ENCODE results near the gene KRTAP1-1. TPM values are rescaled to one million over a fixed set of nuclear protein-coding genes. Genes with fewer than 3 reads are reported as not detected.
"Not testable (repeated sequence)": the region's sequence is repeated elsewhere in the genome, so short reads cannot be mapped to it uniquely, and the experiment has no call there.

KRTAP1-1 gene
- polyA plus RNA-seq, 1 donor from 2014 or later: not detected

DNA sequence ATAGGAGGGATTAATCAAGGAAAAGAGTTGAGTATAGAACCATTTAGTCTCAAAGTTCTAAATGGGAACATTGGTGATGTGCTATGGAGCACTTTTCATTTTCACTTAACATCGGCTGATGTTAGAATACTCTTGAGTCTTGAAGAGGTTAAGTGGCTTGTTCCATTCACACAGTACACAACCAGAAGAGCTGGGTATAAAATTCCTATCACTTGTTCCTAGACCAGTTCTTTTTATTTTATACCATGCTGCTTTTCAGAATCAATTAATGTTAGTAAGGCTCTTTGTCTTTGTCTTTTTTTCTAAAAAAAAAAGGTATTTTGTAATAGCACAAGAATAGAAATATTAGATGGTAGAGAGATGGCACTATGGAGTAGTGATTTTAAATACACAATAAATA is 1.7 kb upstream of the KRTAP1-1 start:
- Histone ChIP-seq H3K36me3 (ENCODE audit: insufficient read depth, low read length) (no peaks in the 10 kb centered on the region), H3K9me2 (ENCODE audit: insufficient read depth, low read length) (no peaks in the 10 kb centered on the region), H3F3A (ENCODE audit: insufficient read depth, low read length, poor library complexity, severe bottlenecking) (no peaks in the 10 kb centered on the region), H3K4me2 (ENCODE audit: low read length) (no peak overlapping the region), H2AFZ (ENCODE audit: low read depth, low read length) (no peak overlapping the region), H3K79me2 (replicated peaks; ENCODE audit: insufficient read depth, low read length) (no peaks in the 10 kb centered on the region), H3K27ac (ENCODE audit: low read length) (no peak overlapping the region), H3K27me3 (ENCODE audit: insufficient read depth, low read depth, low read length) (no peaks in the 10 kb centered on the region), H3K9ac (ENCODE audit: low read length) (no peak overlapping the region), H3K4me3 (ENCODE audit: low read length) (no peak overlapping the region), H4K20me1 (ENCODE audit: insufficient read depth) (no peaks in the 10 kb centered on the region), H3K9me3 (ENCODE audit: low read length) (no peaks in the 10 kb centered on the region)
- no peak for TF ChIP-seq POLR2AphosphoS5 (IDR thresholded peaks at IDR 0.05)
- TF ChIP-seq SMC3 (conservative IDR thresholded peaks at IDR 0.05; ENCODE audit: poor library complexity): no peak
- no peak for TF ChIP-seq TAF1 (IDR thresholded peaks at IDR 0.05; ENCODE audit: low read depth)
- TF ChIP-seq MXI1 (conservative IDR thresholded peaks at IDR 0.05; ENCODE audit: poor library complexity, severe bottlenecking): no peak
- no peak for TF ChIP-seq EZH2 (IDR thresholded peaks at IDR 0.05; ENCODE audit: borderline replicate concordance, insufficient read depth, low read length, poor library complexity, severe bottlenecking)
- TF ChIP-seq EP300 (conservative IDR thresholded peaks at IDR 0.05; ENCODE audit: poor library complexity, severe bottlenecking): no peak
- TF ChIP-seq CTCF (IDR thresholded peaks at IDR 0.05; ENCODE audit: poor library complexity, severe bottlenecking): no peak
- no peak for TF ChIP-seq REST (IDR thresholded peaks at IDR 0.05; ENCODE audit: borderline replicate concordance)

DNA sequence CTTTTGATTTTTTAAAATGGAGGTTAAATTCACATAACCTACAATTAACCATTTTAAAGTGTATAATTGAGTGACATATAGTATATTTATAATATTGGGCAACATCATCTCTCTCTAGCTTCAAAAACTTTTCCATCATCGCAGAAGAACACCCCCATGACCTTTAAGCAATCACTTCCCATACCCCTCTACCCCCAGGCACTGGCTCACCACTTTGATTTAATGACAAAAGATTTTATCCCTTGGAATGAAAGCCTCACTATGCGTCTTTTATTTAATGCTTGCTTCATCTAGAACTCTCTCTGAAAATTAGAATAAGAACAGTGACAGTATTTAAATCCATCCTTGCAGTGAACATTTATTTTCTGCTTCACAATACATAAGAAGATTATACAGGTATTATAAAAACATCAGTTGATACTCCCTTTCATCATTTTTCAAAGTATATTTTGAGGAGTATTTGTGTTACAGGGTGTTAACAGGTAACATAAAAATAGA is 3.3 kb downstream of the KRTAP1-1 start:
- H3K79me2 ChIP-seq (replicated peaks; ENCODE audit: insufficient read depth, low read length): no peaks in the 10 kb centered on the region
- H3F3A ChIP-seq (ENCODE audit: insufficient read depth, low read length, poor library complexity, severe bottlenecking): no peaks in the 10 kb centered on the region
- no peaks in the 10 kb centered on the region for H3K36me3 ChIP-seq (ENCODE audit: insufficient read depth, low read length)
- H3K27ac ChIP-seq (ENCODE audit: low read length): no peak overlapping the region
- no peak for TF ChIP-seq SMC3 (conservative IDR thresholded peaks at IDR 0.05; ENCODE audit: poor library complexity)
- TF ChIP-seq EP300 (conservative IDR thresholded peaks at IDR 0.05; ENCODE audit: poor library complexity, severe bottlenecking): no peak
- TF ChIP-seq MXI1 (conservative IDR thresholded peaks at IDR 0.05; ENCODE audit: poor library complexity, severe bottlenecking): no peak
- TF ChIP-seq TAF1 (IDR thresholded peaks at IDR 0.05; ENCODE audit: low read depth): no peak
- no peak for TF ChIP-seq POLR2AphosphoS5 (IDR thresholded peaks at IDR 0.05)
- no peak for TF ChIP-seq EZH2 (IDR thresholded peaks at IDR 0.05; ENCODE audit: borderline replicate concordance, insufficient read depth, low read length, poor library complexity, severe bottlenecking)
- no peak for TF ChIP-seq REST (IDR thresholded peaks at IDR 0.05; ENCODE audit: borderline replicate concordance)
- no peak for TF ChIP-seq CTCF (IDR thresholded peaks at IDR 0.05; ENCODE audit: poor library complexity, severe bottlenecking)
- no peak for TF ChIP-seq RAD21 (conservative IDR thresholded peaks at IDR 0.05)
- no peak overlapping the region for H2AFZ ChIP-seq (ENCODE audit: low read depth, low read length)
- H3K9me2 ChIP-seq (ENCODE audit: insufficient read depth, low read length): no peaks in the 10 kb centered on the region
- H3K4me3 ChIP-seq (ENCODE audit: low read length): no peak overlapping the region
- no peaks in the 10 kb centered on the region for H3K9me3 ChIP-seq (ENCODE audit: low read length)
- H3K4me2 ChIP-seq (ENCODE audit: low read length): no peak overlapping the region
- no peaks in the 10 kb centered on the region for H4K20me1 ChIP-seq (ENCODE audit: insufficient read depth)
- H3K27me3 ChIP-seq (ENCODE audit: insufficient read depth, low read depth, low read length): no peaks in the 10 kb centered on the region
- H3K9ac ChIP-seq (ENCODE audit: low read length): no peak overlapping the region

GRCh38 chr17:41034346-41034935 is 6.8 kb downstream of the KRTAP1-1 start, which contains the start of gene KRTAP1-3:
Gene KRTAP1-3 (minus strand): TSS chr17:41034874. CDS start chr17:41034821, 53 bp downstream.
- H3K9me3 ChIP-seq (ENCODE audit: low read length); H2AFZ ChIP-seq (ENCODE audit: low read depth, low read length); H3K36me3 ChIP-seq (ENCODE audit: insufficient read depth, low read length); H4K20me1 ChIP-seq (ENCODE audit: insufficient read depth); H3K27me3 ChIP-seq (ENCODE audit: insufficient read depth, low read depth, low read length); H3K79me2 ChIP-seq (replicated peaks; ENCODE audit: insufficient read depth, low read length); H3K9me2 ChIP-seq (ENCODE audit: insufficient read depth, low read length); H3K4me2 ChIP-seq (ENCODE audit: low read length); H3K4me3 ChIP-seq (ENCODE audit: low read length); H3K9ac ChIP-seq (ENCODE audit: low read length); H3F3A ChIP-seq (ENCODE audit: insufficient read depth, low read length, poor library complexity, severe bottlenecking); H3K27ac ChIP-seq (ENCODE audit: low read length): not testable (repeated sequence)
